HAP-1 (cell line): ENCODE results near the gene LIMA1.
"Not testable (repeated sequence)": the region's sequence is repeated elsewhere in the genome, so short reads cannot be mapped to it uniquely, and the experiment has no call there.

Experiments used
- DNase-seq, 2 experiments: peaks; one replicate each; pipeline ENCODE4 v3.0.0-alpha.2; 2016 to 2020; ENCODE audit warnings: low spot score in 2 of 2
- H3K27me3 ChIP-seq: fragments of 250-450 bp; sonication (Bioruptor Pico); 2 replicates; pipeline ENCODE4 v1.5.1; 2020; ENCODE audit warnings: low read depth, mild to moderate bottlenecking, moderate library complexity
- H3K36me3 ChIP-seq: fragments of 250-450 bp; sonication (Bioruptor Pico); replicated peaks from 2 replicates; pipeline ENCODE4 v1.5.1; 2020; ENCODE audit warnings: mild to moderate bottlenecking
- H3K4me1 ChIP-seq: fragments of 250-450 bp; sonication (Bioruptor Pico); 2 replicates; pipeline ENCODE4 v1.5.1; 2020; ENCODE audit warnings: mild to moderate bottlenecking
- H3K4me3 ChIP-seq: fragments of 250-450 bp; sonication (Bioruptor Pico); 2 replicates; pipeline ENCODE4 v1.5.1; 2020; ENCODE audit warnings: mild to moderate bottlenecking, moderate library complexity
- H3K9me3 ChIP-seq: fragments of 250-450 bp; sonication (Bioruptor Pico); 2 replicates; pipeline ENCODE4 v1.5.1; 2020; ENCODE audit warnings: mild to moderate bottlenecking, moderate library complexity
- in situ Hi-C: fragments of 300-500 bp; cut with MboI; formaldehyde crosslinking; loops from 3 replicates; pipeline ENCODE4 v1.14.3; 2020; ENCODE audit warnings: low sequenced_read_pairs, inconsistent platforms, mixed read lengths

Gene LIMA1

GRCh38 chr12:50232771-50233209 lies 50.5 kb downstream of the LIMA1 start:
- in situ Hi-C loops: no loop called here
- Histone ChIP-seq H3K27me3 (no peaks in the 10 kb centered on the region), H3K4me1 (no peaks in the 10 kb centered on the region), H3K36me3 (no peaks in the 10 kb centered on the region), H3K9me3 (no peaks in the 10 kb centered on the region), H3K4me3 (no peak overlapping the region)
- DNase-seq: no peak

- Histone ChIP-seq H3K4me3 (no peak overlapping the region), H3K27me3 (no peaks in the 10 kb centered on the region), H3K9me3 (no peaks in the 10 kb centered on the region), H3K4me1 (no peaks in the 10 kb centered on the region), H3K36me3 (no peaks in the 10 kb centered on the region)
- DNase-seq: no peak
- in situ Hi-C loops: no loop called here
Measured at GRCh38 chr12:50232206-50232605, 51.1 kb downstream of the LIMA1 start.

GRCh38 chr12:50231346-50231745 lies 52.0 kb downstream of the LIMA1 start:
- no peaks in the 10 kb centered on the region for H3K27me3 ChIP-seq
- in situ Hi-C loops: no loop called here
- H3K36me3 ChIP-seq: no peaks in the 10 kb centered on the region
- H3K4me1 ChIP-seq: no peaks in the 10 kb centered on the region
- DNase-seq: no peak
- H3K9me3 ChIP-seq: no peaks in the 10 kb centered on the region
- no peak overlapping the region for H3K4me3 ChIP-seq

GRCh38 chr12:50230217-50230616 lies 53.1 kb downstream of the LIMA1 start:
- no peak for DNase-seq
- Histone ChIP-seq H3K9me3 (no peaks in the 10 kb centered on the region), H3K4me3 (no peak overlapping the region), H3K27me3 (no peaks in the 10 kb centered on the region), H3K4me1 (no peaks in the 10 kb centered on the region), H3K36me3 (no peaks in the 10 kb centered on the region)
- in situ Hi-C loops: no loop called here

- Histone ChIP-seq H3K4me1 (peaks cover 32% of the 10 kb centered on the region), H3K36me3 (no peaks in the 10 kb centered on the region), H3K4me3 (no peak overlapping the region), H3K27me3 (no peaks in the 10 kb centered on the region), H3K9me3 (no peaks in the 10 kb centered on the region)
- in situ Hi-C loops: no loop called here
- peak; percentile 55 to 87 for DNase-seq
Measured at GRCh38 chr12:50224026-50224692, 59.2 kb downstream of the LIMA1 start.

- no peaks in the 10 kb centered on the region for H3K9me3 ChIP-seq
- in situ Hi-C loops: no loop called here
- H3K27me3 ChIP-seq: no peaks in the 10 kb centered on the region
- peak overlapping the region; percentile 29 for H3K4me3 ChIP-seq
- peaks cover 32% of the 10 kb centered on the region for H3K4me1 ChIP-seq
- no peaks in the 10 kb centered on the region for H3K36me3 ChIP-seq
- DNase-seq: peak; percentile 79 to 93
Measured at GRCh38 chr12:50222275-50222783, 61.0 kb downstream of the LIMA1 start.

GRCh38 chr12:50221228-50222008 lies 61.9 kb downstream of the LIMA1 start:
- peak; percentile 62 to 96 for DNase-seq
- H3K4me1 ChIP-seq: peaks cover 32% of the 10 kb centered on the region

GRCh38 chr12:50220363-50220995 lies 62.8 kb downstream of the LIMA1 start:
- Histone ChIP-seq H3K27me3 (no peaks in the 10 kb centered on the region), H3K9me3 (no peaks in the 10 kb centered on the region), H3K4me1 (peaks cover 32% of the 10 kb centered on the region), H3K36me3 (no peaks in the 10 kb centered on the region), H3K4me3 (peak overlapping the region; percentile 29)
- DNase-seq: peak in 1 of 2 experiments; percentile 15
- in situ Hi-C loops: no loop called here

More at GRCh38 chr12:50221228-50222008, 61.9 kb downstream of the LIMA1 start:
- in situ Hi-C loops: no loop called here
- no peaks in the 10 kb centered on the region for H3K27me3 ChIP-seq
- H3K4me3 ChIP-seq: peak overlapping the region; percentile 29
- no peaks in the 10 kb centered on the region for H3K9me3 ChIP-seq
- H3K36me3 ChIP-seq: no peaks in the 10 kb centered on the region

GRCh38 chr12:50219544-50219943 lies 63.8 kb downstream of the LIMA1 start:
- no peaks in the 10 kb centered on the region for H3K9me3 ChIP-seq
- H3K36me3 ChIP-seq: no peaks in the 10 kb centered on the region
- peaks cover 31% of the 10 kb centered on the region for H3K4me1 ChIP-seq
- in situ Hi-C loops: no loop called here
- no peak for DNase-seq
- H3K27me3 ChIP-seq: no peaks in the 10 kb centered on the region
- H3K4me3 ChIP-seq: no peak overlapping the region

GRCh38 chr12:50219001-50219400 lies 64.3 kb downstream of the LIMA1 start:
- in situ Hi-C loops, DNase-seq, H3K4me3 ChIP-seq, H3K27me3 ChIP-seq, H3K36me3 ChIP-seq, H3K9me3 ChIP-seq: not testable (repeated sequence)
- H3K4me1 ChIP-seq: peaks cover 25% of the 10 kb centered on the region

- in situ Hi-C loops: no loop called here
- H3K36me3 ChIP-seq: no peaks in the 10 kb centered on the region
- no peak overlapping the region for H3K4me3 ChIP-seq
- peaks cover 20% of the 10 kb centered on the region for H3K4me1 ChIP-seq
- no peaks in the 10 kb centered on the region for H3K9me3 ChIP-seq
- DNase-seq: no peak
- H3K27me3 ChIP-seq: no peaks in the 10 kb centered on the region
Measured at GRCh38 chr12:50218386-50218785, 64.9 kb downstream of the LIMA1 start.

GRCh38 chr12:50217202-50217601 lies 66.1 kb downstream of the LIMA1 start:
- Histone ChIP-seq H3K4me1 (peaks cover 12% of the 10 kb centered on the region), H3K9me3 (no peaks in the 10 kb centered on the region), H3K4me3 (no peak overlapping the region), H3K27me3 (no peaks in the 10 kb centered on the region), H3K36me3 (no peaks in the 10 kb centered on the region)
- in situ Hi-C loops: no loop called here
- no peak for DNase-seq

GRCh38 chr12:50215033-50215432 lies 68.3 kb downstream of the LIMA1 start:
- Histone ChIP-seq H3K27me3 (no peaks in the 10 kb centered on the region), H3K4me1 (peaks cover 9% of the 10 kb centered on the region), H3K36me3 (no peaks in the 10 kb centered on the region), H3K4me3 (no peak overlapping the region), H3K9me3 (no peaks in the 10 kb centered on the region)
- in situ Hi-C loops: no loop called here
- no peak for DNase-seq

GRCh38 chr12:50214018-50214417 lies 69.3 kb downstream of the LIMA1 start:
- in situ Hi-C loops: no loop called here
- DNase-seq: no peak
- Histone ChIP-seq H3K4me1 (peaks cover 5% of the 10 kb centered on the region; the same call in 1 of the 2 replicates), H3K4me3 (no peak overlapping the region), H3K36me3 (no peaks in the 10 kb centered on the region), H3K9me3 (no peaks in the 10 kb centered on the region), H3K27me3 (no peaks in the 10 kb centered on the region)
